ENCODE results near the gene KRTAP12-1. TPM values are rescaled to one million over a fixed set of nuclear protein-coding genes. Genes with fewer than 3 reads are reported as not detected.

The KRTAP12-1 gene
- total and polyA plus RNA-seq, 2 of the 8 experiments (the other 6 are each of a cell fraction or from before 2014, with no cell fraction given), result 0.50 to 0.73 TPM

DNA sequence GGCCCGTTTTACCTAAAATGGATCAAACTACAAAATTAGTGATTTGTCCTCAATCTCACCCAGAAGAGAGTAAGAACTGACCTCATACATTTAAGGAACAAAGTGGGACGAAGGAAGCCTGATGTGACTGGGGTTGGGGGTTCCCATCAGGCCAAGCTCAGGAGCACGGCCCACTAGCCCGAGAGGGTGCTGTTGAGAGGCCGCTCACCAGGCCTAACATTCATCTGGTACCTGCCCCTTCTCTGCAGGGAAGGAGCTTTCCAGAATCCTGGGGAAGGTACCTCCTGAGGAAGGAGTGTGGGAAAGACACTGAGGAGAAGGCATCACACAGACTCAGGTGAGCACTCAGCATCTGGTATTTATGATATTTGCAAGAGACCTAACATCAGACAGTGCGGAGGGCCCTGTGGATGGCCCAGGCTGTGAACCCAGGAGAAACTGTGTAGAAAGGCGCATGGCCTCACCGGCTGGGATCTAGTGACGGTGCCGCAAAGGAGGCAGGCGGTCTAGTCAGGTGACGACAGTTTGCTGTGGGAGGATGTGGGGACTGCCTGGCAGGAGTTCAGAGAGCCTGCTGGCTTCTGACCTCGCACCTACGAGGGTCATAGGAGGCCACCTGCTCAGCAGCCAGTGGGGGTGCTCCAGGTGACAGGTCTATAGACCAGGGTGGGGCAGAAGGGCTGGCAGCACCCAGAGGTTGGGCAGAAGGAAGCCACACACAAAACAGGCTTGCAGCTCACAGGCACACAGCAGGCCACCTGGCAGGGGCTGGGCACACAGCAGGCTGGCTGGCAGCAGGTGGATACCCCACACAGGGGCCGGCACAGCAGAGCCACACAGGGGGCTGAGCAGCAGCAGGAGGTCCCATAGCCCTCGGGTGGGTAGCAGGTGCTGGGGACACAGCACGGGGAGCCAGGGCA, 28.0 kb downstream of the KRTAP12-1 start:
- Histone ChIP-seq H2AK5ac (ENCODE audit: low read depth, low read length) (0 out of 2 replicates have a peak overlapping the region, but pooled peaks have one; percentile 53), H3K27me3 (replicated peaks in 1 of 4; ENCODE audit: control insufficient read depth in 3 of 4, extremely low read depth in 1 of 4, insufficient read depth in 3 of 4, low read length in 3 of 4) (peaks cover 0 to 2% (median 0%) of the 10 kb centered on the region in 4 experiments; a peak in 1 of 7 replicates), H4K20me1 (replicated peaks in 1 of 2; ENCODE audit: control insufficient read depth in 1 of 2, insufficient read depth in 2 of 2, low read length in 2 of 2) (no peaks in the 10 kb centered on the region), H3K27ac (ENCODE audit: low read depth, low read length) (no peak overlapping the region), H2BK15ac (ENCODE audit: low read length) (no peak overlapping the region), H3K4me3 (ENCODE audit: extremely low read depth in 1 of 4, insufficient read depth in 2 of 4, low read depth in 3 of 4, low read length in 4 of 4) (no peak overlapping the region), H3K4me2 (ENCODE audit: insufficient read depth in 1 of 2, low read depth in 2 of 2, low read length in 2 of 2) (no peak overlapping the region), H3K4me1 (replicated peaks in 1 of 4; ENCODE audit: control insufficient read depth in 3 of 4, insufficient read depth in 4 of 4, low read length in 3 of 4) (peaks cover 0 to 3% (median 0%) of the 10 kb centered on the region in 4 experiments; a peak in 4 of 7 replicates), H4K91ac (replicated peaks; ENCODE audit: insufficient read length, low read length) (no peak overlapping the region), H2BK120ac (replicated peaks; ENCODE audit: low read depth, low read length) (no peak overlapping the region), H3K9ac (replicated peaks in 1 of 4; ENCODE audit: extremely low read depth in 1 of 4, low read depth in 3 of 4, low read length in 3 of 4) (no peak overlapping the region), H3K79me2 (ENCODE audit: control insufficient read depth in 1 of 2, insufficient read depth in 2 of 2, low read length in 2 of 2) (no peaks in the 10 kb centered on the region), H4K5ac (ENCODE audit: insufficient read length, low read depth, low read length) (no peak overlapping the region), H3K18ac (ENCODE audit: extremely low read depth, low read length) (no peak overlapping the region), H2BK20ac (ENCODE audit: low read length) (no peak overlapping the region), H3K14ac (ENCODE audit: insufficient read length) (no peak overlapping the region), H2AFZ (ENCODE audit: low read length) (no peak overlapping the region), H3K23ac (ENCODE audit: insufficient read length) (no peak overlapping the region), H3K4ac (replicated peaks; ENCODE audit: insufficient read length, low read depth, low read length) (no peak overlapping the region), H3K23me2 (ENCODE audit: low read depth, low read length) (no peaks in the 10 kb centered on the region), H3K9me3 (ENCODE audit: insufficient read depth in 2 of 2, low read depth in 1 of 2, low read length in 1 of 2) (peaks cover 0 to 4% of the 10 kb centered on the region in 2 experiments; a peak in 2 of 4 replicates), H2BK12ac (ENCODE audit: low read depth, low read length) (no peak overlapping the region), H3K56ac (replicated peaks; ENCODE audit: insufficient read length, low read depth, low read length) (no peak overlapping the region), H3K79me1 (ENCODE audit: low read depth, low read length) (no peaks in the 10 kb centered on the region), H3K36me3 (ENCODE audit: control insufficient read depth in 2 of 4, insufficient read depth in 4 of 4, low read length in 3 of 4) (no peaks in the 10 kb centered on the region), H2BK5ac (ENCODE audit: low read depth, low read length) (no peak overlapping the region), H4K8ac (ENCODE audit: extremely low read depth, insufficient read depth, low read length) (no peak overlapping the region)
- POLR2A ChIA-PET (ENCODE audit: partially characterized antibody), result no interaction called here
- DNase-seq (ENCODE audit: low read depth in 1 of 2, low spot score in 2 of 2) (no peak), FAIRE-seq (no peak)
- WGBS, 2 experiments (ENCODE audit: extremely low coverage in 1 of 2, insufficient coverage in 1 of 2, insufficient read length in 1 of 2, insufficient replicate concordance in 2 of 2, low coverage in 1 of 2, low lambda C conversion rate in 2 of 2, missing lambda C conversion rate in 1 of 2), result 92% methylated on average over 17 of the region's 17 CpGs; no CpG with 5 or more reads in 1 of the 2 experiments
- CTCF ChIA-PET (ENCODE audit: partially characterized antibody), result interaction anchor here (1.0 kb wide), 1 partner anchor 35 kb away, joined by 3 read pairs; no protein-coding TSS in a partner anchor
- TF ChIP-seq TAF7 (optimal IDR thresholded peaks at IDR 0.05; ENCODE audit: borderline replicate concordance, low read depth, low read length), result no peak
- no peak for TF ChIP-seq TEAD4 (IDR thresholded peaks at IDR 0.05; ENCODE audit: low read depth, low read length)
- TF ChIP-seq BACH1 (IDR thresholded peaks at IDR 0.05; ENCODE audit: low read length), result no peak
- no peak for TF ChIP-seq GABPA (IDR thresholded peaks at IDR 0.05; ENCODE audit: borderline replicate concordance, insufficient read depth, low read length)
- no peak for TF ChIP-seq CHD2 (IDR thresholded peaks at IDR 0.05; ENCODE audit: low read length)
- no peak for TF ChIP-seq JUND (IDR thresholded peaks at IDR 0.05; ENCODE audit: low read length)
- TF ChIP-seq, protein P1, sequence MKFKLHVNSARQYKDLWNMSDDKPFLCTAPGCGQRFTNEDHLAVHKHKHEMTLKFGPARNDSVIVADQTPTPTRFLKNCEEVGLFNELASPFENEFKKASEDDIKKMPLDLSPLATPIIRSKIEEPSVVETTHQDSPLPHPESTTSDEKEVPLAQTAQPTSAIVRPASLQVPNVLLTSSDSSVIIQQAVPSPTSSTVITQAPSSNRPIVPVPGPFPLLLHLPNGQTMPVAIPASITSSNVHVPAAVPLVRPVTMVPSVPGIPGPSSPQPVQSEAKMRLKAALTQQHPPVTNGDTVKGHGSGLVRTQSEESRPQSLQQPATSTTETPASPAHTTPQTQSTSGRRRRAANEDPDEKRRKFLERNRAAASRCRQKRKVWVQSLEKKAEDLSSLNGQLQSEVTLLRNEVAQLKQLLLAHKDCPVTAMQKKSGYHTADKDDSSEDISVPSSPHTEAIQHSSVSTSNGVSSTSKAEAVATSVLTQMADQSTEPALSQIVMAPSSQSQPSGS (IDR thresholded peaks at IDR 0.05; ENCODE audit: low read length), result no peak
- no peak for TF ChIP-seq YY1 (IDR thresholded peaks at IDR 0.05; ENCODE audit: low read depth, low read length)
- TF ChIP-seq KDM4A (IDR thresholded peaks at IDR 0.05; ENCODE audit: low read depth, low read length, severe bottlenecking), result no peak

Measured in H1 (cell line).